Measurements from ENCODE around the gene MYBPC2. TPM values are rescaled to one million over a fixed set of nuclear protein-coding genes. Genes with fewer than 3 reads are reported as not detected.

The MYBPC2 gene
- total and polyA plus RNA-seq, 2 donors (not counting 3 experiments of a cell fraction or from before 2014, with no cell fraction given), result 0.03 TPM; not detected in 1

DNA sequence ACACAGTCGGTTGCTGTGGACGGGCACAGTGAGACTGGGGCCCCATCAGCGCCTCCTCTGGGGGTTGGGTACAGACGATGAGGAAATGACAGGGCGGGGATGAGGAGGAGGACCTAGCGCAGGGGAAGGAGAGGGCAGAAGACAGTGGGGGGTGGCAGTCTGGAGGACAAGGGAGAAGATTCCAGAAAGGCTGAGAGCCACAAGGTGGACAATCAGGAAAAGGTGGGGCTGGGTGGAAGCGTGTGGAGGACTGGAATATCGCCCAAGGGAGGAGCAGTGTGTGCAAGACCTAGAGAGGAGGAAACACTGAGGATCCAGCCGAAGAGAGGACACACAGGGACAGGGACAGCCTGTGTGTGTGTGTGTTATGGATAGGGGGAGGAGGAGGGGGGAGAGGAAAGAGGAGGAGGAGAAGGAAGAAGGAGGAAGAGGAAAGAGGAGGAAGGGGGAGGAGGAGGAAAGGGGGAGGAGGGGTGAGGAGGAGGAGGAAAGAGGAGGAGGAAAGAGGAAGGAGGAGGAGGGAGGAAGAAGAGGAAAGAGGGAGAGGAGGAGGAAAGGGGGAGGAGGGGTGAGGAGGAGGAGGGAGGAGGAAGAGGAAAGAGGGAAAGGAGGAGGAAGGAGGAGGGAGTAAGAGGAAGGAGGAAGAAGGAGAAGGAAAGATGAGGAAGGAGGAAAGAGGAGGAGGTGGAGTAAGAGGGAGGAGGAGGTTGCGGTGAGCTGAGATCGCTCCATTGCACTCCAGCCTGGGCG lies 59.8 kb downstream of the MYBPC2 start:
- no peak for FAIRE-seq
- intact Hi-C loops (cut with micrococcal nuclease), result no loop called here
- H3K4me3 ChIP-seq (replicated peaks in 1 of 3; ENCODE audit: insufficient read depth in 1 of 3, low read depth in 1 of 3, low read length in 3 of 3), result no peak overlapping the region
- TF ChIP-seq EZH2 (IDR thresholded peaks at IDR 0.05; ENCODE audit: borderline replicate concordance, low read depth, low read length, severe bottlenecking), result no peak
- CTCF ChIA-PET, result no interaction called here
- no peak overlapping the region for H3K27ac ChIP-seq (ENCODE audit: insufficient read depth, low read depth, low read length)
- H4K20me1 ChIP-seq (replicated peaks; ENCODE audit: control insufficient read depth, extremely low read depth, insufficient read depth, low read length), result no peaks in the 10 kb centered on the region
- DNase-seq (ENCODE audit: low read depth, low spot score), result no peak
- H3K9me3 ChIP-seq (replicated peaks; ENCODE audit: control insufficient read depth, insufficient read depth, low read length), result no peaks in the 10 kb centered on the region
- dilution Hi-C loops (cut with MboI; ENCODE audit: extremely low pct_ligation_motif_present, low sequenced_read_pairs), result no loop called here
- POLR2A ChIA-PET, result no interaction called here
- H3K4me2 ChIP-seq (ENCODE audit: insufficient read depth, low read length), result no peak overlapping the region
- H3K9me1 ChIP-seq (replicated peaks; ENCODE audit: control insufficient read depth, extremely low read depth, insufficient read depth, low read length), result no peaks in the 10 kb centered on the region
- H3K9ac ChIP-seq (replicated peaks; ENCODE audit: extremely low read depth, insufficient read depth, low read length), result no peak overlapping the region
- H3K36me3 ChIP-seq (ENCODE audit: control insufficient read depth in 2 of 2, extremely low read depth in 1 of 2, insufficient read depth in 2 of 2, low read length in 2 of 2), result no peaks in the 10 kb centered on the region
- peaks cover 8 to 10% of the 10 kb centered on the region in 2 experiments for H3K27me3 ChIP-seq (ENCODE audit: control insufficient read depth in 2 of 2, insufficient read depth in 2 of 2, low read length in 2 of 2)
- H3K4me1 ChIP-seq (ENCODE audit: control insufficient read depth, extremely low read depth, insufficient read depth, low read length), result no peaks in the 10 kb centered on the region
- no peaks in the 10 kb centered on the region for H3K79me2 ChIP-seq (ENCODE audit: control insufficient read depth, insufficient read depth, low read length)
- H2AFZ ChIP-seq (ENCODE audit: low read depth, low read length), result no peak overlapping the region
- BruUV-seq (replicated peaks), result no TSS peak

DNA sequence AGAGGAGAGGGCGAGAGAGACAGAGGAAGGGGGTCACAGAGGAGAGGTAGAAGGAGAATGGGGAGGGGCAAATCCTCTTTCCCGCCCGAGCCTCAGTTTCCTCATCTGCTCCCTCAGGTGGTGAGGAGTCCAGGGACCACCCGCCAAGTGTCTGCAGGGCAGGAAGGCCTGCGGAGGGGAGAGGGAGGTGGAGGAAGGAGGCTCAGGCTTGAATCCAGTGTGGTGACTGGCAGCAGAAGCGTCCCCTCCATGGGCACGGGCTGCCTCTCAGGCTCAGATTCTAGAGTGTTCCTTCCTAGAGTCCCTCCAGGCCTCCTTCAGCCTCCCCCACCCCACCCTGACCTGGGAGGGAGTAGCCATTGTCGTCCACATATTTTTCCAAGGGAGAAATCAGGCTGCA lies 60.5 kb downstream of the MYBPC2 start:
- POLR2A ChIA-PET, result no interaction called here
- intact Hi-C loops (cut with micrococcal nuclease) (no loop called here), dilution Hi-C loops (cut with MboI; ENCODE audit: extremely low pct_ligation_motif_present, low sequenced_read_pairs) (no loop called here)
- Histone ChIP-seq H3K9me3 (replicated peaks; ENCODE audit: control insufficient read depth, insufficient read depth, low read length) (no peaks in the 10 kb centered on the region), H4K20me1 (replicated peaks; ENCODE audit: control insufficient read depth, extremely low read depth, insufficient read depth, low read length) (no peaks in the 10 kb centered on the region), H3K27ac (ENCODE audit: insufficient read depth, low read depth, low read length) (no peak overlapping the region), H3K9me1 (replicated peaks; ENCODE audit: control insufficient read depth, extremely low read depth, insufficient read depth, low read length) (no peaks in the 10 kb centered on the region), H3K79me2 (ENCODE audit: control insufficient read depth, insufficient read depth, low read length) (no peaks in the 10 kb centered on the region), H3K4me2 (ENCODE audit: insufficient read depth, low read length) (no peak overlapping the region), H3K4me3 (replicated peaks in 1 of 3; ENCODE audit: insufficient read depth in 1 of 3, low read depth in 1 of 3, low read length in 3 of 3) (no peak overlapping the region), H3K4me1 (ENCODE audit: control insufficient read depth, extremely low read depth, insufficient read depth, low read length) (no peaks in the 10 kb centered on the region), H3K27me3 (ENCODE audit: control insufficient read depth in 2 of 2, insufficient read depth in 2 of 2, low read length in 2 of 2) (peaks cover 8 to 10% of the 10 kb centered on the region in 2 experiments), H2AFZ (ENCODE audit: low read depth, low read length) (no peak overlapping the region), H3K36me3 (ENCODE audit: control insufficient read depth in 2 of 2, extremely low read depth in 1 of 2, insufficient read depth in 2 of 2, low read length in 2 of 2) (no peaks in the 10 kb centered on the region), H3K9ac (replicated peaks; ENCODE audit: extremely low read depth, insufficient read depth, low read length) (no peak overlapping the region)
- TF ChIP-seq, protein P1, sequence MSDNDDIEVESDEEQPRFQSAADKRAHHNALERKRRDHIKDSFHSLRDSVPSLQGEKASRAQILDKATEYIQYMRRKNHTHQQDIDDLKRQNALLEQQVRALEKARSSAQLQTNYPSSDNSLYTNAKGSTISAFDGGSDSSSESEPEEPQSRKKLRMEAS (IDR thresholded peaks at IDR 0.05; ENCODE audit: insufficient read depth, insufficient read length), result no peak
- no peak for TF ChIP-seq JUN (IDR thresholded peaks at IDR 0.05; ENCODE audit: borderline replicate concordance, insufficient read depth, insufficient read length, low read depth)
- no peak for TF ChIP-seq POLR2AphosphoS5 (IDR thresholded peaks at IDR 0.05; ENCODE audit: insufficient read depth, low read depth, low read length)
- TF ChIP-seq FOS (IDR thresholded peaks at IDR 0.05; ENCODE audit: borderline replicate concordance, insufficient read depth, low read length), result no peak
- TF ChIP-seq GATA2 (IDR thresholded peaks at IDR 0.05; ENCODE audit: insufficient read depth, insufficient read length, low read depth, low read length), result no peak
- TF ChIP-seq POLR2A (IDR thresholded peaks at IDR 0.05; ENCODE audit: low read depth, low read length), result no peak
- CTCF ChIA-PET, result no interaction called here
- no peak for FAIRE-seq
- BruUV-seq (replicated peaks), result no TSS peak
- DNase-seq (ENCODE audit: low read depth, low spot score), result no peak
